HG03025 (cell line): Measurements from ENCODE around the gene PLCZ1.

Experiments used
- ATAC-seq: cut with Tn5 transposase; IDR thresholded peaks from one replicate; pipeline ENCODE4 v1.9.1; 2021; ENCODE audit warnings: mild to moderate bottlenecking, moderate library complexity; ENCODE audit not compliant: unreplicated experiment, low FRiP score

Gene PLCZ1

GRCh38 chr12:18640321-18640955 lies 97.4 kb downstream of the PLCZ1 start:
- ATAC-seq, result no peak

- ATAC-seq, result no peak
Measured at GRCh38 chr12:18634382-18634781, 103.4 kb downstream of the PLCZ1 start.
